ENCODE measurements around the gene RNF6.
"Not testable (repeated sequence)": the region's sequence is repeated elsewhere in the genome, so short reads cannot be mapped to it uniquely, and the experiment has no call there.

The RNF6 gene

GRCh38 chr13:26221721-26222519 lies at the start of gene RNF6:
RNF6 (minus strand) TSS chr13:26222314; CDS start chr13:26219649, 2,665 bp downstream.
- peak; percentile 89 for DNase-seq

DNA sequence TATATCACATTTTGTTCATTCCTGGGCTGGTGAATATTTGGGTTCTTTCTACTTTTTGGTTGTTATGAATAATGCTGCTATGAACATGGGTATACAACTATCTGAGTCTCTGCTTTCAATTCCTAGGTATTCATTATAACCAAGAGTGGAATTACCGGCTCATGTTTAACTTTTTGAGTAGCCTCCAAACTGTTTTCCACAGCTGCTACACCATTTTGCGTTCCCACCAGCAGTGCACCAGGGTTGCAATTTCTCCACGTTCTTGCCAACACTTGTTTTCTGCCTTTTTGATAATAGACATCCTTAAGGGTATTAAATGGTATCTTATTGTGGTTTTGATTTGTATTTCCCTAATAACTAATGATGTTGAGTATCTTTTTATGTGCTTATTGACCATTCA lies 48.6 kb upstream of the RNF6 start:
- DNase-seq, result no peak

GRCh38 chr13:26266311-26266710 lies 44.2 kb upstream of the RNF6 start:
- no peak for DNase-seq

DNA sequence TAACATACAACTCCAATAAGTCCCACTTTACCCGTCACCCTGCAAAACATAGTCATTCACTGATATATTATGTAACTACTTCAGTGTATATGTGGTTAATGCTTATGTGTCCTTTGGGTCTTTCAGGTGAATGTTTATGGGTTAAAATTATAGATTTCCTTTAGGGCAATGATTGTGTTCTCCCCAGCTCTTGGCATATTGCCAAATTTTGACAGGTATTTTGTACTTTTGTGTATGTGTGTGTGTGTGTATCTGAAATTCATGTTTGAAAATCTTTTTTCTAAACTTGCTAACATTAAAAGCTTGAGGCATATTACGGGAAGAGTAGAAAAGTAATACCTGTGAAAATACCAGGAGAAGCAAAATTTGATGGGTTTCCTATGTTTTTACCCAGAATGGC lies 40.0 kb upstream of the RNF6 start:
- no peak for DNase-seq

DNA sequence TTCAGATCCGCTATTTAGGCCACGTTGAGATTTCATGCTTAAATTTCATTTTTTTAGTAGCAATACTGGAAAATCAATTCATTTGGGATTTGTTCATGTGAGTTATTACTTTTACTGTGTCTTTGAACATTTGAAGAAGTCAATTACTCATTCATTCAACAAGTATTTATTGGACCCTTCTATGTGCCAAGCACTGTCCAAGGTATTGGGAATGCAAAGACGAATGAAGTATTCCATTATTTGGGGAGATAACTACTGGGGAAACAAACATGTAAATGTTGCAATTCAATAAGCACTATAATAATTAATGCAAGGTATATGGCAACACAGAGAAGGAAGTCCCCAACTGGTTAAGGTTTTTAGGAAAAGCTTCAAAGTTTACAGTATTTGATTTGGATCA lies 37.5 kb upstream of the RNF6 start:
- no peak for DNase-seq

DNA sequence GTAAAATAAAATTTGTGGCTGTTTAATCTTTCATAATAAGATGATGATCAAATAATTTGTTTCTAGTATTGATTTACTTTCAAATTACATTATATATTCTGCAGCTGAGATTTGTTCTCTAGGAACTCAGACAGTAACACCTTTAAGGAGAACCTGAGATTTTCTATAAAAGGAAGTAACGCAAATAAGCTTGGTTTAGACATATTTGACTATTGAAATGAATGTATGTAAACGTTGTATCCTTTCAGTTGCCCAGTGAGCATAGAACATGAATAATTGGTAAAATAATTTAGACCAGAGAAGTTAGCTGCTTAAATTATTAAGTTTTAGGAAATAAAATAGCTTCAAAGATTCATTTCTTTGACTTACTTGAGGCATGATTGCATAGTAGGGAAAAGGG lies 34.9 kb upstream of the RNF6 start:
- no peak for DNase-seq

- DNase-seq, result no peak
Observed at GRCh38 chr13:26255691-26256277, 33.7 kb upstream of the RNF6 start.

GRCh38 chr13:26255115-26255514 lies 33.0 kb upstream of the RNF6 start:
- DNase-seq, result no peak

GRCh38 chr13:26254583-26255111 lies 32.5 kb upstream of the RNF6 start:
- DNase-seq, result peak; percentile 57

- DNase-seq, result peak; percentile 91
Observed at GRCh38 chr13:26253787-26254582, 31.9 kb upstream of the RNF6 start, which contains the start of gene CDK8. CDK8 (plus strand) TSS chr13:26254129; CDS start chr13:26254642, 513 bp downstream.

DNA sequence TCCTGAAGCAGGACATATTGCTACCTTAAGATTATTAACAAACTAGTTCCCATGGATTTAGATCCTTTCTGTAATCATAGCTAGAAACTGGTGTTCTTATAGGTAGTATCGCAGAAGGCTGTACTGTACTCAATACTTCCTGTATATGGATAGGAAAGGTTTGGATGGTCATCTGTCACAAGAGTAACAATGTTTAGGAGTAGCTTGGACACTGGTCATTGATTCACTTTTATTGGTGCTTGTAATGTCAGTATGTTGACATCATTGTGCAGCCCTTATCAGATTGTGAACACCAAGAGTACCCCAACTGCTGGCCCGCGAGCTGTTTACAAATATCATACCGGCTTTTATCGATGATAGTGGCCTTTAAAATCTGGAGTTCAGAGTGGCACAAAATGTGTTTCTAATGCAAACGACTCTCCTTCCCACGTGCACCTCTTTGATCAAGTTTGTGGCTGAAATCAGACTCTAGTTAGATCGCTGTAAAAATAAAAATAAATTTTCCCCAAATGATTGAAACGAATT lies 31.2 kb upstream of the RNF6 start:
- no peak for DNase-seq

DNA sequence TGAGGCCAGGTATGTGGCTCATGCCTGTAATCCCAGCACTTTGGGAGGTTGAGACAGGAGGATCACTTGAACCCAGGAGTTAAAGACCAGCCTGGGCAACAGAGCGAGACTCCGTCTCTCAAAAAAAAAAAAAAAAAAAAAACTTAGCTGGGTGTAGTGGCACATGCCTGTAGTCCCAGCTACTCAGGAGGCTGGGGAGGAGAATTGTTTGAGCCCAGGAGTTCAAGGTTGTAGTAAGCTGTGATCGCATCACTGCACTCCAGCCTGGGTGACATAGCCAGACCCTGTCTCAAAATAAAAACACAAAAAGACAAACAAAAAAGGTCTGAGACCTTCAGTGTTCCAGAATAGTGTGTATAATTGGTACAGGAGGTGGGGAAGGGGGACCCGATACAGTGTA lies 29.9 kb upstream of the RNF6 start:
- DNase-seq, result not testable (repeated sequence)

DNA sequence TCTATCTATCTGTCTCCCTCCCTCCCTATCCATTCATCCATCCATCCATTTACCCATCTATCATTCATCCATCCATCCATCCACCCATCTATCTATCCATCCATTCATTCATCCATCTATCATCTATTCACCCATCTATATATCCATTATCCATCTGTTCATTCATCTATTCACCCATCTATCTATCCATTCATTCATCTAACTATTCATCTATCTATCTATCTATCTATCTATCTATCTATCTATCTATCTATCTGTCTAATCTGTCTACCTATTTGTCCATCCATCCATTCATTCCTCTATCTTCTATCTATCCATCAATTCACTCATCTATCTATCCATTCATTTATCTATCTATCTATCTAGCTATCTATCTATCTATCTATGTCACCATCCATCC lies 27.4 kb upstream of the RNF6 start:
- DNase-seq, result no peak

DNA sequence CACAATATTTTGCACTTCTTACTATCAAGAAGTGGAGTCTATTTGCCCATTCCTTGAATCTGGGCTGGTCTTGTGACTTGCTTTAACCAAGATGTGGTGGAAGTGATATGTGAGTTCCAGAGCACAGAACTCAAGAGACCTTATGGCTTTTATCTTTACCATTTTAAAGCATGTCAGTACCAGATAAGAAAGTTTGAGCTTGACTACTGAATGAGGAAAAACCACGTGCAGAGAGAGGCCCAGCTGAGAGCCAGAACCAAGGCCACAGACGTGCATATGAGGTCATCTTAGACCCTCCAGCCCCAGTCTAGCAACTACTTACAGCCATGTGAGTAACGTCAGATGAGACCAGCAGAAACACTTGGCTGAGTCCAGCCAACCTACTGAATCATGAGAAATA lies 25.5 kb upstream of the RNF6 start:
- no peak for DNase-seq

GRCh38 chr13:26247011-26247410 lies 24.9 kb upstream of the RNF6 start:
- DNase-seq, result no peak

GRCh38 chr13:26246154-26246553 lies 24.0 kb upstream of the RNF6 start:
- no peak for DNase-seq

DNA sequence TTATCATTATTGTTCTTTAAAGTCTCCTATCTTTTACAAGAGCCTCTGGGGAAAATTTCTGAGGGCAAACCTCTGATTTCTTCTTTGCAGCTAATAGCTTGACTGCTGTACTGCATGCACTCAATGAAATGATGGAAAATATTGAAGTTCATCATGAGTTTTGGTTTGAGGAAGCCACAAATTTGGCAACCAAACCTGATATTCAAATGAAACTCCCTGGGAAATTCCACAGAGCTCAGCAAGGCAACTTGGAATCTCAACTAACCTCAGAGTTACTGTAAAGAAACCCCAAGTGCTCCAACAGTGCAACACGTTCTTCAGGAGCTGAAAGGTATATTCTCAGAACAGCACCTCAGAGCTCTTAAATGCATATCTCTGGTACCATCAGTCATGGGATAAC lies 14.2 kb upstream of the RNF6 start:
- DNase-seq, result no peak

- no peak for DNase-seq
Observed at GRCh38 chr13:26230703-26231102, 8.6 kb upstream of the RNF6 start.

DNA sequence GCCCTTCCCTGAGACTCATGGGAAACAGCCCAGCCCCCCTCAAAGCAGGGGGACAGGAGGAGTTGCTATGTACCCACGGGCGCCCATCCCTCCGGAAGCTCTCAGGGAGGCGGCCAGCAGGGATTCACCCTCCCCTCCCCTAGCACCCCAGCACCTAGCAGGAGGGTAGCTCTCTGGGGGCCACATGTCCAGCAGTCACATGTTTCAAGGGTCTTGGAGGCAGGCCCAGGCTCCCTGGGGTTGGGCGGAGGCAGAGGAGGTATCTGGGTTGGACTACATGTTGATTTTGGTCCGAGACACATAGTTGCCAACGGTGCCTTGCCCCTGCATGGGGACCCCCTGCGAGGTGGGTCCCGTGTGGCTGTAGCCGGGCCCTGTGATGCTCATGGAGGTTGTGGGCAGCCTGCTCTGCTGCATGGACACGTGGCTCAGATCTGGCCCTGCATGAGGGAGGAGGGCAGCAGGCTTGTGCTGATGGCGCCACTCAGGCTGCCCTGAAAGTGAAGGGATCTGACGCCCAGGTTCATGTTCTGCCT lies 7.0 kb upstream of the RNF6 start:
- no peak for DNase-seq

GRCh38 chr13:26228096-26228495 lies 6.0 kb upstream of the RNF6 start:
- DNase-seq, result no peak

GRCh38 chr13:26227166-26227971 lies 5.3 kb upstream of the RNF6 start:
- no peak for DNase-seq

All from activated CD4-positive, alpha-beta T cell treated with anti-CD3 and anti-CD28 coated beads for 48 hours (primary cell).